MCF 10A (cell line): ENCODE data around the gene CRYGS. TPM values are rescaled to one million over a fixed set of nuclear protein-coding genes. Genes with fewer than 3 reads are reported as not detected.

Experiments used
- Bru-seq: library from RNA; stranded (reverse); fragments of 400-500 nt; gene quantifications from one replicate; lab custom pipeline; 2021; lab: Mats Ljungman, UMichigan
- BruChase-seq, 2 experiments: library from RNA; stranded (reverse); fragments of 400-500 nt; gene quantifications; one replicate each; lab custom pipeline; 2021; lab: Mats Ljungman, UMichigan
- BruUV-seq: library from RNA; stranded (reverse); fragments of 400-500 nt; replicated peaks from 2 replicates; lab custom pipeline; 2021; lab: Mats Ljungman, UMichigan
- CTCF ChIA-PET: fragments of 300-600 bp; sonication (Branson Sonifier 250); formaldehyde crosslinking; extraction: SDS; loops from one replicate; lab custom pipeline; 2021; ENCODE audit warnings: antibody characterized with exemption, inconsistent platforms; lab: Yijun Ruan, JAX
- POLR2A ChIA-PET: fragments of 300-600, 350-650 bp; sonication (Branson Sonifier 250); formaldehyde crosslinking; extraction: SDS; loops from one replicate; lab custom pipeline; 2020; ENCODE audit warnings: antibody characterized with exemption, inconsistent platforms; lab: Yijun Ruan, JAX
- DNase-seq: peaks from one replicate; pipeline ENCODE4 v3.0.0-alpha.2; 2018; ENCODE audit not compliant: unreplicated experiment
- H3K27ac Mint-ChIP-seq: one replicate; pipeline ENCODE4 v1.8.0; 2022; ENCODE audit warnings: mild to moderate bottlenecking, low read depth, mixed read lengths; ENCODE audit not compliant: unreplicated experiment
- H3K27me3 Mint-ChIP-seq: one replicate; pipeline ENCODE4 v1.8.0; 2022; ENCODE audit warnings: mixed read lengths; ENCODE audit not compliant: insufficient read depth, unreplicated experiment
- H3K36me3 Mint-ChIP-seq: one replicate; pipeline ENCODE4 v1.8.0; 2022; ENCODE audit warnings: mild to moderate bottlenecking, moderate library complexity, mixed read lengths; ENCODE audit not compliant: insufficient read depth, unreplicated experiment
- H3K4me1 Mint-ChIP-seq: one replicate; pipeline ENCODE4 v1.8.0; 2022; ENCODE audit warnings: mixed read lengths; ENCODE audit not compliant: insufficient read depth, unreplicated experiment
- H3K4me3 Mint-ChIP-seq: one replicate; pipeline ENCODE4 v1.8.0; 2022; ENCODE audit warnings: mild to moderate bottlenecking, moderate library complexity, mixed read lengths; ENCODE audit not compliant: unreplicated experiment
- H3K9me3 Mint-ChIP-seq: one replicate; pipeline ENCODE4 v1.8.0; 2022; ENCODE audit warnings: mixed read lengths; ENCODE audit not compliant: unreplicated experiment
- intact Hi-C: fragments of 100-400 bp; cut with micrococcal nuclease; formaldehyde crosslinking; loops from 2 replicates; pipeline ENCODE4 v1.14.1; 2022
- long read RNA-seq: library from polyadenylated mRNA; stranded (forward); transcript quantifications from one replicate; pipeline ENCODE4 v2.0.0, GENCODE V29; 2022
- total RNA-seq: library from RNA; stranded (reverse); gene quantifications from 2 replicates; pipeline ENCODE4 v1.2.3, GENCODE V29; 2022
- TF ChIP-seq, protein P1 (sequence below): fragments of 200-600 bp; IDR thresholded peaks from one replicate; pipeline ENCODE4 v1.8.0; 2022; ENCODE audit warnings: antibody characterized with exemption, mild to moderate bottlenecking; ENCODE audit not compliant: unreplicated experiment

The CRYGS gene
- 3.2 and 4.0 TPM in 2 replicates for total RNA-seq
- percentile 71 among the genes with signal in this experiment for Bru-seq, nascent RNA
- BruChase-seq, experiment 1, labeled RNA remaining after a 6-hour chase, result percentile 78 among the genes with signal in this experiment
- BruChase-seq, experiment 2, labeled RNA remaining after a 2-hour chase, result percentile 92 among the genes with signal in this experiment
- long read RNA-seq, result 0 reads

- Mint-ChIP-seq H3K9me3 (no peaks in the 10 kb centered on the region), H3K36me3 (peaks cover 53% of the 10 kb centered on the region), H3K27ac (no peak within 1 kb of the TSS), H3K27me3 (no peaks in the 10 kb centered on the region), H3K4me3 (no peak within 1 kb of the TSS), H3K4me1 (peaks cover 13% of the 10 kb centered on the region)
- ChIA-PET CTCF (interaction anchor here (0.7 to 1.1 kb wide), 4 partner anchors 110 to 567 kb away, joined by 3 to 5 read pairs (median 4); no protein-coding TSS in a partner anchor), POLR2A (no interaction called here)
- intact Hi-C loops, result loop anchor here (10.0 kb wide), 1 partner anchor 439 kb away; the partner anchor contains the start of gene ETV5
- DNase-seq, result no peak
- no TSS peak for BruUV-seq
- TF ChIP-seq, protein P1, sequence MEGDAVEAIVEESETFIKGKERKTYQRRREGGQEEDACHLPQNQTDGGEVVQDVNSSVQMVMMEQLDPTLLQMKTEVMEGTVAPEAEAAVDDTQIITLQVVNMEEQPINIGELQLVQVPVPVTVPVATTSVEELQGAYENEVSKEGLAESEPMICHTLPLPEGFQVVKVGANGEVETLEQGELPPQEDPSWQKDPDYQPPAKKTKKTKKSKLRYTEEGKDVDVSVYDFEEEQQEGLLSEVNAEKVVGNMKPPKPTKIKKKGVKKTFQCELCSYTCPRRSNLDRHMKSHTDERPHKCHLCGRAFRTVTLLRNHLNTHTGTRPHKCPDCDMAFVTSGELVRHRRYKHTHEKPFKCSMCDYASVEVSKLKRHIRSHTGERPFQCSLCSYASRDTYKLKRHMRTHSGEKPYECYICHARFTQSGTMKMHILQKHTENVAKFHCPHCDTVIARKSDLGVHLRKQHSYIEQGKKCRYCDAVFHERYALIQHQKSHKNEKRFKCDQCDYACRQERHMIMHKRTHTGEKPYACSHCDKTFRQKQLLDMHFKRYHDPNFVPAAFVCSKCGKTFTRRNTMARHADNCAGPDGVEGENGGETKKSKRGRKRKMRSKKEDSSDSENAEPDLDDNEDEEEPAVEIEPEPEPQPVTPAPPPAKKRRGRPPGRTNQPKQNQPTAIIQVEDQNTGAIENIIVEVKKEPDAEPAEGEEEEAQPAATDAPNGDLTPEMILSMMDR, result no peak
Measured at GRCh38 chr3:186544281-186544680, at the start of gene CRYGS. Gene CRYGS (minus strand): TSS chr3:186544380. CDS start chr3:186544326, 54 bp downstream.

- H3K27me3 Mint-ChIP-seq, result no peaks in the 10 kb centered on the region
- H3K4me3 Mint-ChIP-seq, result no peak overlapping the region
- no peak for DNase-seq
- peaks cover 32% of the 10 kb centered on the region for H3K4me1 Mint-ChIP-seq
- no peak overlapping the region for H3K27ac Mint-ChIP-seq
- ChIA-PET CTCF (interaction anchor here (0.7 to 9.6 kb wide), 3 partner anchors 10 to 21 kb away, joined by 3 to 100 read pairs (median 6); partner anchors contain the start of gene AHSG), POLR2A (no interaction called here)
- no peaks in the 10 kb centered on the region for H3K36me3 Mint-ChIP-seq
- intact Hi-C loops, result no loop called here
- BruUV-seq, result no TSS peak
- no peaks in the 10 kb centered on the region for H3K9me3 Mint-ChIP-seq
- TF ChIP-seq, protein P1, result no peak
Measured at GRCh38 chr3:186593862-186594261, 49.7 kb upstream of the CRYGS start.

- intact Hi-C loops, result no loop called here
- CTCF ChIA-PET, result interaction anchor here (0.6 to 9.6 kb wide), 3 partner anchors 22 to 1905 kb away, joined by 3 to 100 read pairs (median 3); partner anchors contain the start of gene AHSG
- H3K9me3 Mint-ChIP-seq, result no peaks in the 10 kb centered on the region
Measured at GRCh38 chr3:186592682-186593081, 48.5 kb upstream of the CRYGS start.

More at GRCh38 chr3:186592682-186593081, 48.5 kb upstream of the CRYGS start:
- TF ChIP-seq, protein P1, result no peak
- H3K36me3 Mint-ChIP-seq, result no peaks in the 10 kb centered on the region
- no peaks in the 10 kb centered on the region for H3K27me3 Mint-ChIP-seq
- BruUV-seq, result no TSS peak
- POLR2A ChIA-PET, result interaction anchor here (14.3 kb wide), 1 partner anchor 23 kb away, joined by 161 read pairs; the partner anchor contains the start of genes DNAJB11 and TBCCD1
- no peak overlapping the region for H3K27ac Mint-ChIP-seq
- H3K4me1 Mint-ChIP-seq, result peaks cover 31% of the 10 kb centered on the region
- no peak for DNase-seq
- H3K4me3 Mint-ChIP-seq, result no peak overlapping the region
